GM19397 (cell line): ENCODE data around the gene TXNDC11.

ENCODE experiments used
- ATAC-seq: cut with Tn5 transposase; IDR thresholded peaks from one replicate; pipeline ENCODE4 v1.9.1; 2021; ENCODE audit warnings: mild to moderate bottlenecking, moderate library complexity; ENCODE audit not compliant: unreplicated experiment

Gene TXNDC11

DNA sequence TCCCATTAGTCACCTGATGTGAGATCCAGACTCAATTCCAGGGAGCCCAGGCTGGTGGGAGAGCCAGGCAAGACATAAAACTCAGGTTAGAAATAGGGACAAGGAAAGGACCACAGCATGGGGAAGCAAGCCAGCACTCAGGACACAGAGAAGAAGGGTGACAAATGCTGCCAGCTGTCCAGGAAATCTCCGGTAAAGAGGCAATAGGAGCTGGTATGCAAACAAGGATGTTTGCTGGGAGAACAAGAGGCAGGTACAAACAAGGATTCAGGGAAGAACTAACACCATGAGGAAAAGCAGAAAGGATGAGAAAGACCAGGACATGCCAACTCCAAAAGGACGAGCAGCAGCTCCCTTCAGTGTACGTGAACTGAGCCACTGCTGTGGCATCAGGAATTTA lies 10.2 kb upstream of the TXNDC11 start:
- ATAC-seq: no peak

GRCh38 chr16:11750056-11750455 lies 7.4 kb upstream of the TXNDC11 start:
- no peak for ATAC-seq

- ATAC-seq: no peak
Measured at GRCh38 chr16:11748404-11749254, 6.0 kb upstream of the TXNDC11 start.

DNA sequence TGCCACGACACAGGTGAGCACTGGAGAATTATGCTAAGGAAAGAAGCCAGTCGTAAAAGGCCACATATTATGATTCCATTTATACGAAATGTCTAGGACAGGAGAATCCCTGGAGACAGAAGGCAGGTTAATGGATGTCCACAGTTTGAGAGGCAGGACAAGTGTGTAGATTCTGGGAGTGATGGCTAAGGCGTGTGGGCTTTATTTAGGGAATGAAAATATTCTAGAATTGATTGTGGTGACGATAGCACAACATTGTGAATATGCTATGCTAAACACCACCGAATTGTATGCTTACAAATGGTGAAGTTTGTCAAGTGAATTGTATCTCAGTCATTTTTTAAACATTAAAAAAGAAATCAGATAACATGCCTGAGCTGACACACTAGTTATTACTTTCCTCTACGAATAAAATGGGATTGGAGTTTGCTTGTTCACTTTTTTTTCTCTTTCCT lies 5.3 kb upstream of the TXNDC11 start:
- no peak for ATAC-seq

GRCh38 chr16:11744075-11744470 lies 1.4 kb upstream of the TXNDC11 start:
- no peak for ATAC-seq

DNA sequence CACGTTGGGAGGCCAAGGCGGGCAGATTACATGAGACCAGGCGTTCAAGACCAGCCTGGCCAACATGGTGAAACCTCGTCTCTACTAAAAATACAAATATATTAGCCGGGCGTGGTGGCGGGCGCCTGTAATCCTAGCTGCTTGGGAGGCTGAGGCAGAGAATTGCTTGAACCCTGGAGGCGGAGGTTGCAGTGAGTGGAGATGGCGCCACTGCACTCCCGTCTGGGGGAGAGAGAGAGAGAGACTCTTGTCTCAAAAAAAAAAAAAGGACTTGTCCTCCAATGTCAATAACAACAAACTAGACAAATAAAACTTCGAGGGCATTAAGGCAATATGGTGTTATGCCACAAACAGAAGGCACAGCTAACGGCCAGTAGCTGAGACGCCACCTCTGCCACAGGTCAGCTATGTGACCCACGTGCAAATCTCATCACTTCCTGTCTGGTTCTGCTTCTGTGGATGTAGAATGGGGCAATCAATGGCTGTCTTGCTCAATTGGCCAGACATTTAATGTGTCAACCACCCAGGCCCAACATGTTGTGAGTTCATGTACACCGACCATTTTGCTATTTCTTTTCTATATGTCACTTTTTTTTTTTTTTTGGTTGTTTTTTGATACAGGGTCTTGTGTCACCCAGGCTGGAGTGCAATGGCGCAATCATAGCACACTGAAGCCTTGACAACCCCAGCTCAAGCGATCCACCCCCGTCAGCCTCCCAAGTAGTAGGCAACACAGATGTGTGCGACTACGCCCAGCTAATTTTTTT lies 834 bp upstream of the TXNDC11 start:
- no peak for ATAC-seq

DNA sequence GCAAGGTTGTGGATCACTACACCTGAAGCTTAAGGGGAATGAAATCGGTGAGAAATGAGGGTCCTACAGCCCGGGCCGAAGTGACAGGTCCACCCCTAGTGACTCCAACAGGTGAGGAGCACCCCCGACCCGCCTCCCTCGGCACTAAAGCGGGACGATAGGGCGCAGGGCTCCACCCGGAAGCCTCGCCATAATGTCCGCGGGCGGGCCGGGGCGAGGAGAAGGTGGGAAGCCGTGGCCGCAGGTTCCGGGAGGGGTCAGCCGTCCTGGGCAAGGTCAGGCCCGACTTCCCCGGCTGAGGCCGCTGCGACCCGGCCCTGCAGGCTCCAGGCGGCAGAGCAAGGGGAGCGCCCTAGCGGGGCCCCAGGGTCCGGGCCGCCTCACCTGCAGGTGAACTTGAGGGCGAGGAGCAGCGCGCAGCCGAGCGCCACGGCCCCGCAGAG lies 543 bp downstream of the TXNDC11 start:
- ATAC-seq: peak; percentile 29

GRCh38 chr16:11740567-11740966 lies 2.1 kb downstream of the TXNDC11 start:
- no peak for ATAC-seq

DNA sequence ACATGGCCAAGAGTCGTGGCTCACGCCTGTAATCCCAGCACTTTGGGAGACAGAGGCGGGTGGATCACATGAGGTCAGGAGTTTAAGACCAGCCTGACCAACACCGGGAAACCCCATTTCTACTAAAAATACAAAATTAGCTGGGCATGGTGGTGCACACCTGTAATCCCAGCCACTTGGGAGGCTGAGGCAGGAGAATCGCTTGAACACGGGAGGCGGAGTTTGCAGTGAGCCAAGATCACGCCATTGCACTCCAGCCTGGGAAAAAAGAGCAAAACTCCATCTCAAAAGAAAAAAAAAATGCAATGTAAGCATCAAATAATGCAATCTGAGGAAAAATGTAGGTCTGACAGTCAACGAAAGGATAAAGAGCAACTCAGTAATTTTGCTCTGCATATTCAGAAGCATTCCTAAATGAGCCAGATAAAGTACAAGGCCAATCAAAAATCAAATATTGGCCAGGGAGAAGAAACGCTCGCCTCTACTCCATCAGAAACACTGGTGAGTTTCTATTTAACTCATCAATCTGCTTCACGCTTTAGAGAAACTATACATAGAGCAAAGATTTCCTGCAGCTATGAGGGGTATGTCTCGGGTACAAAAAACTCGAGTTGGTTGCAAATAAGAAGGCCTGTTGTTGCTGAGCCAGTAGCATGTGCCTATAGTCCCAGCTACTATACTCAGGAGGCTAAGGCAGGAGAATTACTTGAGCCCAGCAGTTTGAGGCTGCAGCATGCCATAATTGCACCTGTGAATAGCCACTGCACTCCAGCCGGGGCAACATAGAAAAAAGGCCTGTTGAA lies 3.7 kb downstream of the TXNDC11 start:
- ATAC-seq: no peak

GRCh38 chr16:11737713-11738112 lies 4.9 kb downstream of the TXNDC11 start:
- ATAC-seq: no peak

DNA sequence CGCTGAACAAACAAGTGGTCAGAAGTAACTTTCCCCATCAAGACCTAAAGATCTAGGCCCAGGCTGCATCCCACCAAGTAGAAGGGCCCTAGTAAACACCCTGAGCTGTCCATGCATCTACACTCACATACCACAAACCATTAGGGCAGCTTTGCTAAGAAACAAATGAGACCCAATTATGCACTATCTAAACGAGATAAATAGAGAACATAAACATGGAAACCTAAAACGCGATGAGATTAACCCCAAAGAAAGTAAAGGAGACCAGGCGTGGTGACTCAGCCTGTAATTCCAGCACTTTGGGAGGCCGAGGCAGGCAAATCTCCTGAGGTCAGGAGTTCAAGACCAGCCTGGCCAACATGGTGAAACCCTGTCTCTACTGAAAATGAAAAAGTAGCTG lies 5.8 kb downstream of the TXNDC11 start:
- ATAC-seq: no peak

DNA sequence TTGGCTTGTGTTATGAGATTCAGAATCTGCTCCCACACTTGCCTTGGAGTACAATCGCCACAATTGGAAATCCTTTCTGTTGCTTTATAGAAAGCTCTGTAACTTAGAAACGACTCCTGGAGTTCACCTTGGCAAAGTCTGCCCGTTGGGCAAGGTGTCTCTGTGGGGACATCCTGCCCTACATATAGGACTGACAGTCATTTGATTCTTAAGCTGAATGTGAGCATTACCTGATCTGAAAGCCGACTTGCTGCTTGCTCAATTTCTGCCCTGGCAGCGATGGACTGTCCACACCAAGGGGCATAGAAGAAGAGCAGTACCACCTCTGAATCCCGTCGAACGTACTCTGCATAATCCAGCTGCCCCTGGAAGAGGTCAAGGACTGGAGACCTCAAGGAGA lies 6.9 kb downstream of the TXNDC11 start:
- no peak for ATAC-seq

- ATAC-seq: no peak
Measured at GRCh38 chr16:11734653-11735043, 8.0 kb downstream of the TXNDC11 start.

GRCh38 chr16:11734025-11734652 lies 8.5 kb downstream of the TXNDC11 start:
- ATAC-seq: no peak

DNA sequence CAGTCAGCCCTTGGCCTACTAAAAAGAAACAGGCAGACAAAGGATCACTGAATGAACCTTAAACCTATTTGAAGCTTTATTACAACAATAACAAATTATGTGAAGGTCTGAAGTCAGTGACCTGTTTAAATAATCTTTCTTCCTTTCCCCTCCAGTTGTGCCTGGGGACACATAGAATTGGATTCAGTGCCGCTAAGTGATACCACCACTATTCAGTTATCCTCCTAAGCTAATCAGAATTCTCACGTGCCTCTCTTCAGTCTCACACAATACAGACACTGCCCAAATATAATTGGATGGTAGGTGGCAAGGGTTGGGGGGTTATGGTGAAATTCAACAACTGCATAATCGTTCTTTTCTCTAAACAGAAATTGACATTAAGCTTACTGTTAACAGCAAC lies 11.4 kb downstream of the TXNDC11 start:
- ATAC-seq: no peak

- ATAC-seq: no peak
Measured at GRCh38 chr16:11729787-11730186, 12.9 kb downstream of the TXNDC11 start.

- no peak for ATAC-seq
Measured at GRCh38 chr16:11727796-11728543, 14.7 kb downstream of the TXNDC11 start.

- ATAC-seq: no peak
Measured at GRCh38 chr16:11726008-11726407, 16.6 kb downstream of the TXNDC11 start.

DNA sequence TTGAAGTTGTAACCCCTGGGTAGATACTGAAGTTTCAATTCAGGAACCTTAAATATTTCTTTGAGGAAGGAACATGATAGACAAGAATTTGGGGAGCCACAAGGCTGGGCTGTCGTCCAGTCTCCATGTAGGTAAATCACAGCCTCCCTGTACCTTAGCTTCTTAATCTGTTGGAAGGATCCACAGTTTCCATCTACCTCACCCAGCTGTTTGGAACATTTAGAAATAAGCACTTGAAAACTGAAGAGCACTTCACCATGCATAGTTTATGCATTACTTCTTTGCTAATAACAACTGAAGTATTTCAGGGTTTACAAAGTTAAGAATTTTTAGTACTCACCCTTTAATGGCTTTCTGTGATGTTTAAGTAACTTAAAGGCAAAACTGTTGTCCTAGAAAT lies 17.2 kb downstream of the TXNDC11 start:
- no peak for ATAC-seq

- no peak for ATAC-seq
Measured at GRCh38 chr16:11722468-11722808, 20.2 kb downstream of the TXNDC11 start.
